H1 (cell line): Measurements from ENCODE around the gene KCNG3. TPM values are rescaled to one million over a fixed set of nuclear protein-coding genes. Genes with fewer than 3 reads are reported as not detected.

Experiments
- BRCA1 ChIP-seq: IDR thresholded peaks from 2 replicates; pipeline ENCODE4 v1.6.1; 2012; ENCODE audit warnings: low read depth, low read length, improper control_type of control experiment
- JUN ChIP-seq: IDR thresholded peaks from 2 replicates; pipeline ENCODE4 v1.6.1; 2011; ENCODE audit warnings: low read depth, mild to moderate bottlenecking, improper control_type of control experiment, low read length
- POLR2A ChIP-seq, 2 experiments: IDR thresholded peaks; 1 replicate in 1 of 2; 2 replicates in 1 of 2; pipeline ENCODE4 v1.6.1; 2011; ENCODE audit warnings: low read depth in 2 of 2, low read length in 2 of 2, mild to moderate bottlenecking in 2 of 2; ENCODE audit errors: control extremely low read depth in 1 of 2
- RXRA ChIP-seq: IDR thresholded peaks from 2 replicates; pipeline ENCODE4 v1.6.1; 2011; ENCODE audit warnings: low read depth, mild to moderate bottlenecking, low read length, moderate library complexity; ENCODE audit not compliant: insufficient read depth
- TCF12 ChIP-seq: IDR thresholded peaks from 2 replicates; pipeline ENCODE4 v1.6.1; 2011; ENCODE audit warnings: low read depth, mild to moderate bottlenecking, low read length
- polyA plus RNA-seq, 7 experiments: library from polyadenylated mRNA; depleted of rRNA in 3 of 7; stranded (reverse) in 5 of 7; unstranded in 2 of 7; fragments of >200 nt in 5 of 7; fragments of 200-250 nt in 2 of 7; gene quantifications; 1 replicate in 5 of 7; 2 replicates in 1 of 7; 4 replicates in 1 of 7; pipeline versions ENCODE4 v1.2.1 to v1.2.3, GENCODE V29; 2011 to 2013; ENCODE audit warnings: missing spikeins in 2 of 7, mixed read lengths in 2 of 7
- total RNA-seq: library from RNA; stranded (reverse); fragmentation: NEBNext Ultra II Directional; extraction: Animal tissue kit (Norgen Biotek cat#: 25700); gene quantifications from 2 replicates; pipeline ENCODE4 v1.2.1, GENCODE V29; 2021
- TF ChIP-seq, protein P1 (sequence below): fragments of 300-600 bp; sonication (generic); IDR thresholded peaks from 2 replicates; pipeline ENCODE4 v1.7.1; 2012; ENCODE audit warnings: low read length, moderate library complexity, mild to moderate bottlenecking, inconsistent platforms; ENCODE audit not compliant: insufficient replicate concordance

KCNG3 gene
- total and polyA plus RNA-seq, 2 of the 8 experiments (the other 6 are each of a cell fraction or from before 2014, with no cell fraction given): 8.1 to 21.3 TPM

DNA sequence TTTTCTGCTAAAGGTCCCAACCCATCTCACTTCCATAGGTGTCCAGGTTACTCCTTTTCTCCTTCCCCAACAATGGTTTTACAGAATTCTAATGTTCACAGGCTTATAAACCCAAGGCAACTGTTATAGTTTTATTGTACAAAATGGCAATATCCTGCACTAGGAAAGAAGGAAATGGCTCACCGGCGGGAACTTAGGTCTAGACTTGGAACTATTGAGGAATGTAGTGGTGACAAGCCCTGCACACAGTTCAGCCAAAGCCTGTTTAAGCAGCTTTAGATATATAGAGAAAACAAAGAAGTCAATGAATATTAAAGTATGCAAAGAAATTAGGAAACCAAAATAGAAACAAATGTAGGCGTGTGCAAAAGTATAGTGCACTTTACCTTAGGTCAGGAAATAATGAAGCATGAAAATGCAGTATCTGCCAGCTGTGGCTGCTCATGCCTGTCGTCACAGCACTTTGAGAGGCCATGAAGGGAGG is 22.7 kb upstream of the KCNG3 start (continued):
- TF ChIP-seq, protein P1, sequence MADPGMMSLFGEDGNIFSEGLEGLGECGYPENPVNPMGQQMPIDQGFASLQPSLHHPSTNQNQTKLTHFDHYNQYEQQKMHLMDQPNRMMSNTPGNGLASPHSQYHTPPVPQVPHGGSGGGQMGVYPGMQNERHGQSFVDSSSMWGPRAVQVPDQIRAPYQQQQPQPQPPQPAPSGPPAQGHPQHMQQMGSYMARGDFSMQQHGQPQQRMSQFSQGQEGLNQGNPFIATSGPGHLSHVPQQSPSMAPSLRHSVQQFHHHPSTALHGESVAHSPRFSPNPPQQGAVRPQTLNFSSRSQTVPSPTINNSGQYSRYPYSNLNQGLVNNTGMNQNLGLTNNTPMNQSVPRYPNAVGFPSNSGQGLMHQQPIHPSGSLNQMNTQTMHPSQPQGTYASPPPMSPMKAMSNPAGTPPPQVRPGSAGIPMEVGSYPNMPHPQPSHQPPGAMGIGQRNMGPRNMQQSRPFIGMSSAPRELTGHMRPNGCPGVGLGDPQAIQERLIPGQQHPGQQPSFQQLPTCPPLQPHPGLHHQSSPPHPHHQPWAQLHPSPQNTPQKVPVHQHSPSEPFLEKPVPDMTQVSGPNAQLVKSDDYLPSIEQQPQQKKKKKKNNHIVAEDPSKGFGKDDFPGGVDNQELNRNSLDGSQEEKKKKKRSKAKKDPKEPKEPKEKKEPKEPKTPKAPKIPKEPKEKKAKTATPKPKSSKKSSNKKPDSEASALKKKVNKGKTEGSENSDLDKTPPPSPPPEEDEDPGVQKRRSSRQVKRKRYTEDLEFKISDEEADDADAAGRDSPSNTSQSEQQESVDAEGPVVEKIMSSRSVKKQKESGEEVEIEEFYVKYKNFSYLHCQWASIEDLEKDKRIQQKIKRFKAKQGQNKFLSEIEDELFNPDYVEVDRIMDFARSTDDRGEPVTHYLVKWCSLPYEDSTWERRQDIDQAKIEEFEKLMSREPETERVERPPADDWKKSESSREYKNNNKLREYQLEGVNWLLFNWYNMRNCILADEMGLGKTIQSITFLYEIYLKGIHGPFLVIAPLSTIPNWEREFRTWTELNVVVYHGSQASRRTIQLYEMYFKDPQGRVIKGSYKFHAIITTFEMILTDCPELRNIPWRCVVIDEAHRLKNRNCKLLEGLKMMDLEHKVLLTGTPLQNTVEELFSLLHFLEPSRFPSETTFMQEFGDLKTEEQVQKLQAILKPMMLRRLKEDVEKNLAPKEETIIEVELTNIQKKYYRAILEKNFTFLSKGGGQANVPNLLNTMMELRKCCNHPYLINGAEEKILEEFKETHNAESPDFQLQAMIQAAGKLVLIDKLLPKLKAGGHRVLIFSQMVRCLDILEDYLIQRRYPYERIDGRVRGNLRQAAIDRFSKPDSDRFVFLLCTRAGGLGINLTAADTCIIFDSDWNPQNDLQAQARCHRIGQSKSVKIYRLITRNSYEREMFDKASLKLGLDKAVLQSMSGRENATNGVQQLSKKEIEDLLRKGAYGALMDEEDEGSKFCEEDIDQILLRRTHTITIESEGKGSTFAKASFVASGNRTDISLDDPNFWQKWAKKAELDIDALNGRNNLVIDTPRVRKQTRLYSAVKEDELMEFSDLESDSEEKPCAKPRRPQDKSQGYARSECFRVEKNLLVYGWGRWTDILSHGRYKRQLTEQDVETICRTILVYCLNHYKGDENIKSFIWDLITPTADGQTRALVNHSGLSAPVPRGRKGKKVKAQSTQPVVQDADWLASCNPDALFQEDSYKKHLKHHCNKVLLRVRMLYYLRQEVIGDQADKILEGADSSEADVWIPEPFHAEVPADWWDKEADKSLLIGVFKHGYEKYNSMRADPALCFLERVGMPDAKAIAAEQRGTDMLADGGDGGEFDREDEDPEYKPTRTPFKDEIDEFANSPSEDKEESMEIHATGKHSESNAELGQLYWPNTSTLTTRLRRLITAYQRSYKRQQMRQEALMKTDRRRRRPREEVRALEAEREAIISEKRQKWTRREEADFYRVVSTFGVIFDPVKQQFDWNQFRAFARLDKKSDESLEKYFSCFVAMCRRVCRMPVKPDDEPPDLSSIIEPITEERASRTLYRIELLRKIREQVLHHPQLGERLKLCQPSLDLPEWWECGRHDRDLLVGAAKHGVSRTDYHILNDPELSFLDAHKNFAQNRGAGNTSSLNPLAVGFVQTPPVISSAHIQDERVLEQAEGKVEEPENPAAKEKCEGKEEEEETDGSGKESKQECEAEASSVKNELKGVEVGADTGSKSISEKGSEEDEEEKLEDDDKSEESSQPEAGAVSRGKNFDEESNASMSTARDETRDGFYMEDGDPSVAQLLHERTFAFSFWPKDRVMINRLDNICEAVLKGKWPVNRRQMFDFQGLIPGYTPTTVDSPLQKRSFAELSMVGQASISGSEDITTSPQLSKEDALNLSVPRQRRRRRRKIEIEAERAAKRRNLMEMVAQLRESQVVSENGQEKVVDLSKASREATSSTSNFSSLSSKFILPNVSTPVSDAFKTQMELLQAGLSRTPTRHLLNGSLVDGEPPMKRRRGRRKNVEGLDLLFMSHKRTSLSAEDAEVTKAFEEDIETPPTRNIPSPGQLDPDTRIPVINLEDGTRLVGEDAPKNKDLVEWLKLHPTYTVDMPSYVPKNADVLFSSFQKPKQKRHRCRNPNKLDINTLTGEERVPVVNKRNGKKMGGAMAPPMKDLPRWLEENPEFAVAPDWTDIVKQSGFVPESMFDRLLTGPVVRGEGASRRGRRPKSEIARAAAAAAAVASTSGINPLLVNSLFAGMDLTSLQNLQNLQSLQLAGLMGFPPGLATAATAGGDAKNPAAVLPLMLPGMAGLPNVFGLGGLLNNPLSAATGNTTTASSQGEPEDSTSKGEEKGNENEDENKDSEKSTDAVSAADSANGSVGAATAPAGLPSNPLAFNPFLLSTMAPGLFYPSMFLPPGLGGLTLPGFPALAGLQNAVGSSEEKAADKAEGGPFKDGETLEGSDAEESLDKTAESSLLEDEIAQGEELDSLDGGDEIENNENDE: no peak
- TF ChIP-seq POLR2A (IDR thresholded peaks at IDR 0.05; ENCODE audit: control extremely low read depth in 1 of 2, low read depth in 2 of 2, low read length in 2 of 2) (no peak), JUN (no peak), RXRA (no peak), BRCA1 (no peak), TCF12 (no peak)
